ENCODE results near the gene MAMLD1.
A peak's percentile ranks its signal among the peaks of the same experiment; 100 is the strongest.

MAMLD1 gene, protein sequence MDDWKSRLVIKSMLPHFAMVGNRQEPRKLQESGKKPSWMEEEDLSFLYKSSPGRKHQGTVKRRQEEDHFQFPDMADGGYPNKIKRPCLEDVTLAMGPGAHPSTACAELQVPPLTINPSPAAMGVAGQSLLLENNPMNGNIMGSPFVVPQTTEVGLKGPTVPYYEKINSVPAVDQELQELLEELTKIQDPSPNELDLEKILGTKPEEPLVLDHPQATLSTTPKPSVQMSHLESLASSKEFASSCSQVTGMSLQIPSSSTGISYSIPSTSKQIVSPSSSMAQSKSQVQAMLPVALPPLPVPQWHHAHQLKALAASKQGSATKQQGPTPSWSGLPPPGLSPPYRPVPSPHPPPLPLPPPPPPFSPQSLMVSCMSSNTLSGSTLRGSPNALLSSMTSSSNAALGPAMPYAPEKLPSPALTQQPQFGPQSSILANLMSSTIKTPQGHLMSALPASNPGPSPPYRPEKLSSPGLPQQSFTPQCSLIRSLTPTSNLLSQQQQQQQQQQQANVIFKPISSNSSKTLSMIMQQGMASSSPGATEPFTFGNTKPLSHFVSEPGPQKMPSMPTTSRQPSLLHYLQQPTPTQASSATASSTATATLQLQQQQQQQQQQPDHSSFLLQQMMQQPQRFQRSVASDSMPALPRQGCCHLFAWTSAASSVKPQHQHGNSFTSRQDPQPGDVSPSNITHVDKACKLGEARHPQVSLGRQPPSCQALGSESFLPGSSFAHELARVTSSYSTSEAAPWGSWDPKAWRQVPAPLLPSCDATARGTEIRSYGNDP

DNA sequence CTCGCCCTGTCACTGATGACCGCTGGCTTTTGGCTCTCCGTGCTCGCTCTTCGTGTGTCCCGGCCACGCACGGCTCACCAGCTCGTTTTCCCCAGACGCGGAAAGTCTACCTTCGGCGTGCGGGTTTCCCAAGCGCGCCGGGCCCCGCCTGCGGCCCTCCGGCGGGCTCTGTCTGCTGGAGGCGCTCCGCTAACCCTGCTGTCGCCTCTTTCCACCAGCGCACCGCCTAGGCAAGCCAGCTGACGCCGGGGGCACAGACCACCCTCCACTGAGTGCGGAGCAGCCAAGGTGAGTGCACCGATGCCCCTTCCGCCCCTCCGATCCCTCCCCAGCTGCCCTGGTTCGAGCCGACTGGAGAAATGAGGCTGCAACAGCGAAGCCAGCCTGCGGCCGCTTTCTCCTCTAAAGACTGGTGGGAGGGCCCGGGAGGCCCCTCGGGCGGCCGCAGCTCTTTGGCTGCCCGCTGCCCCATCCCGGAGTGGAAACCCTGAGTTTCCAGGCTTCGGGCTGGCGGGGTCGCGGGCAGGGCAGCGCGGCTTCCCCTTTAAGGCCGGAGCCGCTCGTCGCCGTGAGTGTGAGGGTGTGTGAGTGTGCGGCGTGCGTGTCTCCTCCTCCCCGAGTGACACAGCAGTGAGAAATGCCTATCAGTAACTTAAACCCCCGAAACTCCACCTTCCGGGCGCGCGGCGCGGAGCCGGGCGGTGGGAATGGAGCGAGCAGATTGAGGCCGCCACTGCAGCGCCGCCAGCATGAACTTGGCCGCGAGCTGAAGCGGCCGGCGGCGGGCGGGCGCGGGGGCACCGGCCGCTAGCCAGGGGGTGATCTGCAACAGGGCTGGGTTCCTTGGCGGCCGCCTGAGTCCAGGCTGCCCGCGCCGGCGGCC is at the start of gene MAMLD1:
MAMLD1 (plus strand) TSS at position 719 of the 883 bp plus-strand sequence. CDS start 82,200 bp downstream, outside the sequence.
- DNase-seq (ENCODE audit: low read depth): no peak
- TF ChIP-seq, protein P1, sequence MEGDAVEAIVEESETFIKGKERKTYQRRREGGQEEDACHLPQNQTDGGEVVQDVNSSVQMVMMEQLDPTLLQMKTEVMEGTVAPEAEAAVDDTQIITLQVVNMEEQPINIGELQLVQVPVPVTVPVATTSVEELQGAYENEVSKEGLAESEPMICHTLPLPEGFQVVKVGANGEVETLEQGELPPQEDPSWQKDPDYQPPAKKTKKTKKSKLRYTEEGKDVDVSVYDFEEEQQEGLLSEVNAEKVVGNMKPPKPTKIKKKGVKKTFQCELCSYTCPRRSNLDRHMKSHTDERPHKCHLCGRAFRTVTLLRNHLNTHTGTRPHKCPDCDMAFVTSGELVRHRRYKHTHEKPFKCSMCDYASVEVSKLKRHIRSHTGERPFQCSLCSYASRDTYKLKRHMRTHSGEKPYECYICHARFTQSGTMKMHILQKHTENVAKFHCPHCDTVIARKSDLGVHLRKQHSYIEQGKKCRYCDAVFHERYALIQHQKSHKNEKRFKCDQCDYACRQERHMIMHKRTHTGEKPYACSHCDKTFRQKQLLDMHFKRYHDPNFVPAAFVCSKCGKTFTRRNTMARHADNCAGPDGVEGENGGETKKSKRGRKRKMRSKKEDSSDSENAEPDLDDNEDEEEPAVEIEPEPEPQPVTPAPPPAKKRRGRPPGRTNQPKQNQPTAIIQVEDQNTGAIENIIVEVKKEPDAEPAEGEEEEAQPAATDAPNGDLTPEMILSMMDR (conservative IDR thresholded peaks at IDR 0.05; ENCODE audit: low read depth, low read length): no peak
- H3K4me3 ChIP-seq (ENCODE audit: low read length): peak within 1 kb of the TSS; percentile 49

DNA sequence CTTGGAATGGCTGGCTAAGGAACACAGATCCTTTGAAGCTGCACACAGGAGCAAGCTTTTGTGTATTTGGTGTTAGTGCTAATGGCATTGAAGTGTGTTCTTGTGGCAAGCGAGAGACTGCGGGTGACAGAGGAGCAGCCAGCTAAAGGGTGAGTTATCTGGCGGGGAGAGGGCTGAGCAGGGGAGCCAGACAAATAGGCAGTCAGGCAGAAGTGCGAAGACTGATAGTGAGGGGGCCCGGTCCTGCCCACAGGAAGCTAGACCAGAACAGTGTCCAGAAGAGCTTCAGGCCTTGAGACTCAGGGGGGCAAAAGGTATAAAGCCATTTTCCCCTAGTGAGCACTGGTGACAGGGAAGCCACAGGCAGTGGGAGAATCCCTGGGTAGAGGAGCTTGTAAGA is 49.6 kb upstream of the MAMLD1 start:
- no peak overlapping the region for H3K4me3 ChIP-seq (ENCODE audit: low read length)
- TF ChIP-seq, protein P1 (conservative IDR thresholded peaks at IDR 0.05; ENCODE audit: low read depth, low read length): no peak
- no peak for DNase-seq (ENCODE audit: low read depth)

DNA sequence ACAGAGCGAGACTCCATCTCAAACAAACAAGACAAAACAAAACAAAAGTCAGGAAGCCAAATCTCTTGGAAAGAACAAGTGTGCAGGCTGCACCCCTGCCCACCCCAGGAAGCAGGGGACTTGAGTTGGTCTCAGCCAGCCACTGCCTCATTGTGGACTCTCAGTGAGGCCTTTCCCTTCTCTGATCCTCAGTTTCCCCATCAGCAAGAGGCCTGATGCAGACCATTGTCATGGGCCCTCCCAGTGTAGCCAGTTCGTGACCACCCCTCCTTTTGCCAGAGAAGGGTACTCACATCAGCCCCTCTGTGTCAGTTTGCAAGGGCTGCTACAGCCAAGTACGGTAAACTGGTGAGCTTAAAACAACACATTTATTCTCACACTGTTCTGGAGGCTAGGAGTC is 48.9 kb upstream of the MAMLD1 start:
- no peak overlapping the region for H3K4me3 ChIP-seq (ENCODE audit: low read length)

DNA sequence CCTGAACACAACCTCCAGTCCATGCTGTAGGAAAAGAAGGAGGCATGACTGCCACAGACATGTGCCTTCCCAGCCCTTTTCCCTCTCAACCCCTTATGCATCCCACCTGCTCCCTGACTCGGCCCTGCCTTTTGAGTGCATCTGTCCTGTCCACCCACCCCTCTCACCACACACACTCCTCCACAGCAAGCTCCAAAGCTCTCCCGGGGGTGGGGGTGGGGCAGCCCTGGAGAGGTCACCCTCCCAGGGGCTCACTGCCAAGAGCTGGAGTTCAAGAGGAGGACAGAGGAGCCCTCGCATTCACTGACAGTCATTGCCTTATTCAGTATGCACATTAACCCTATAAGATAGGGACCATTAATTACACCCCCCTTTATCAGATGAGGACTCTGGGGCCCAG is 46.6 kb upstream of the MAMLD1 start:
- TF ChIP-seq, protein P1 (conservative IDR thresholded peaks at IDR 0.05; ENCODE audit: low read depth, low read length): no peak
- no peak for DNase-seq (ENCODE audit: low read depth)
- H3K4me3 ChIP-seq (ENCODE audit: low read length): no peak overlapping the region

More for the DNA sequence above, 48.9 kb upstream of the MAMLD1 start:
- DNase-seq (ENCODE audit: low read depth): no peak
- TF ChIP-seq, protein P1 (conservative IDR thresholded peaks at IDR 0.05; ENCODE audit: low read depth, low read length): no peak

DNA sequence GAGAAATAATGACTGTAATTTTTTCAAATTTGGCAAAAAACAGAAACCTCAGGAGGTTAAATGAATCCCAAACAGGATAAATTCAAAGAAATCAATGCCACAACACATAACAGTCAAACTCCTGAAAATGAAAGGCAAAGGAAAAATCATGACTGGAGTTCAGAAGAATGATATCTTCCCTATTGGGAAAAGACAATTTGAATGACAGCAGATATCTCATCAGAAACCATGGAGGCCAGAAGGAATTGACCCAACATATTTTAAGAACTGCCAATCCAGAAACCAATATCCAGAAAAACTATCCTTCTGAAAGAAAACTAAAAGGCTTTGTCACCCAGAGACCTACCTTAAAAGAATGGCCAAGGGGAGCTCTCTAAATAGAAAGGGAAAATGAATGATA is 40.1 kb upstream of the MAMLD1 start:
- no peak overlapping the region for H3K4me3 ChIP-seq (ENCODE audit: low read length)
- no peak for DNase-seq (ENCODE audit: low read depth)
- TF ChIP-seq, protein P1 (conservative IDR thresholded peaks at IDR 0.05; ENCODE audit: low read depth, low read length): no peak

DNA sequence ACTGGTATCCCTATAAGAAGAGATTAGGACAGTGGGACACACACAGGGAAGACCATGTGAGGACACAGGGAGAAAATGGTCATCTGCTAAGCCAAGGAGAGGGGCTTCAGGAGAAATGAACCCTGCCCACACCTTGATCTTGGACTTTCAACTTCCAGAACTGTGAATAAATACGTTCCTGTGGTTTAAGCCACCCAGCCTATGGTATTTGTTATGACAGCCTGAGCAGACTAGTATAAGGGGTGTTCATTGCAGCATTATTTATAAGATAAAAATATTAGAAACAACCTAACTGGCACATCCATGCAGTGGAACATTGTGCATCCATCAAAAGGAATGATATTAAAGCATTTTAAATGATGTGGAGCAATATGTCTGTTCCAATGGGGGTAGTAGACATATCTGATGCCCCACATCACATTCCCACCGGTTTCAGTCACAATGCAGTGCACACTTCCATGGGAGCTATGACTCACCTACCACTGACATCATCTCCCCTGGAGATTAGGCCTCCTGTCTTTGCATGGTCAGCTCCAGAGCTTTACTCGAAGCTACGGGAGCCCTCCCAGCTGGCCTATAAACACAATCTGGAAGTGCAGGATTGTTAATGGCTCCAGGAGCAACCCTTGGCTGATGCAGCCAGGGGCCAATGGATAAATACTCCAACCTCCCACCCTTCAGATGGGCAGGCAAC is 38.9 kb upstream of the MAMLD1 start:
- peak; percentile 62 for DNase-seq (ENCODE audit: low read depth)
- no peak overlapping the region for H3K4me3 ChIP-seq (ENCODE audit: low read length)
- TF ChIP-seq, protein P1 (conservative IDR thresholded peaks at IDR 0.05; ENCODE audit: low read depth, low read length): no peak
